GM18867 (cell line): Measurements from ENCODE around the gene SERPINA9.
"Not testable (repeated sequence)": the region's sequence is repeated elsewhere in the genome, so short reads cannot be mapped to it uniquely, and the experiment has no call there.

Experiments
- ATAC-seq: cut with Tn5 transposase; IDR thresholded peaks from one replicate; pipeline ENCODE4 v1.9.1; 2021; ENCODE audit warnings: mild to moderate bottlenecking, moderate library complexity; ENCODE audit not compliant: unreplicated experiment

Gene SERPINA9

DNA sequence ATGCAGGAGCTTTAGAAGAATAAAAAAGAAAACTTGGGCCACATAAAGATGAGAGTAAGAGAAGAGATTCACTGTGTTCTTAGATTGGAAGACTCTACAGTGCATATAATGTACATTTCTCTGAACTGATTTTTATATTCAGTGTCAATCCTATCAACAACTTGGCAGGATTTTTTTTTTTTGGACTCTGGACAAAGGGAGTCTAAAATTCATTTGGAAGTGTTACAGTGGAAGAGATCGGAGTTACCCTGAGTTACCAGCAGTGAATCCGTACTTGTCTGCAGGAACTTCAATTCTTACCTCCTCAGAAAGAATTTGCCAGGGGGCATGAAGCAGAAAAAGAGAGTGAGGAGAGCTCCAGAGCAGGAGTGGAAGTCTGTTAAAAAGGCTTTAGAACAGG, 47.4 kb downstream of the SERPINA9 start:
- ATAC-seq = no peak

GRCh38 chr14:94427016-94427613, 48.9 kb downstream of the SERPINA9 start:
- ATAC-seq = no peak

- ATAC-seq = no peak
These were observed 49.5 kb downstream of the SERPINA9 start for GRCh38 chr14:94426526-94426925.

DNA sequence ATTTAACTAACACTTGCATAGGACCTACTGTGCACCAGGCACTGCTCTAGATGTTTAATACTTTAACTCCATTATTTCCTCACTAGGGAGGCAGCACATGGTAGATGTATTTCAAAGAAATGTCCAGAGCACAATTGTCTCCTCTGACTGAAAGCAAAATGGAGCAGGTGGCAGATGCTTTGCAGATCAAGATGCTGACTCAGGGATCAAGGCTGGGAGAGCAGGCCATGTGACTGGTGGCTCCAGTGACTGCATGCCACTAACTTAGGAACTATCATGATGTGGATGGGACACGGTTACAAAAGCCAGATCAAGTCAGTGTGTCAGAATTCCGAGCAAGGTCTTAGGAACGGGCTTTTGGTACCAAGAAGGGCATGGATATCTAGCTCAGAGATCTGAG, 51.6 kb downstream of the SERPINA9 start:
- no peak for ATAC-seq

DNA sequence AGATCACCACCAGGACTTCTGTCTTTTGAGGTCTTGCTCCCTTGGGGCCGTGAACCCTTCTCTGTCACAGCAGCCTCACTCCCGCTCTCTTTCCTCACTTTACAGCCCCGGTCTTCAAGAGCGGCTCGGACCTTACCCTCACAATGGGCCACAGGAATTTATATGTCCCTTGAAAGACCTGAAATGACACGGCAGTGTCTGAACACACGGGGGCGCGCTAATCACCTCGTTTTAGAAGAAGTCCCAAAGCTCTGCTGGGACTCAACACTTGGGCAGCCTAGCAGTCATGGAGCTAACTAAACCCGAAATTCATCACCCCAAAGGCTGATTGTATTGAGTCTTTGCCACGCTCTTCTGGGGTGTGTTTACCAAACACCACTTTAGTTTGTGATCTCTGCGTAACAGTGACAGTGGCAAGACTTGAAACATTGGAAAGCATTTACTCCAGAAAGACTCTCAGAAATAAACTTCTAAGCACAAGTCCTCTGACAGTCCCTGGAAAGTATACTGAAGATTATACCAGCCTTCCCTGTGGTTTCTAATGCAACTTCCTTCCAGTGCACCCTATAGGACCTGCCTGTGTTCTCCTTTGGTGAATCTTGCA, 52.4 kb downstream of the SERPINA9 start:
- no peak for ATAC-seq

DNA sequence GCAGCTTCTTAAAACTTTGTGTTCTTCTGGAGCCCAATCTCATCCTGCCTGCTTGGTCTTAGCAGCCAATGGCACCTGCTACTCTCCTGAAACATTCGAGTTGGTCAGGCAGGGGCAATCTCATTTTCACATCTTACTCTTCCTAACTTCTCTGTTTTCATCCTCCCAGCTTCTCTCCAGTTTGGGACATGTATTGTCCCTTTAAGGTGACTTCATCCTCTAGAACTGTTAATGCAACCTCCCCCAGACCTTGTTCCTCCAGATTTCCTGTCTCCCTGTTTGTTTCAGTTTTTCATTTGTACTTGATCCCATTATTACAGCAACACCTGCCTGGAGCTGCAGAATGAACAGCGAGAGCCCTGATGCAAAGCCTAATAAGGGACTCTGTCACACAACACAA, 54.7 kb downstream of the SERPINA9 start:
- no peak for ATAC-seq

- not testable (repeated sequence) for ATAC-seq
These were observed 58.3 kb downstream of the SERPINA9 start for GRCh38 chr14:94417497-94418205.
